ENCODE data around the gene CCR9.
A peak's percentile ranks its signal among the peaks of the same experiment; 100 is the strongest.

CCR9 gene

DNA sequence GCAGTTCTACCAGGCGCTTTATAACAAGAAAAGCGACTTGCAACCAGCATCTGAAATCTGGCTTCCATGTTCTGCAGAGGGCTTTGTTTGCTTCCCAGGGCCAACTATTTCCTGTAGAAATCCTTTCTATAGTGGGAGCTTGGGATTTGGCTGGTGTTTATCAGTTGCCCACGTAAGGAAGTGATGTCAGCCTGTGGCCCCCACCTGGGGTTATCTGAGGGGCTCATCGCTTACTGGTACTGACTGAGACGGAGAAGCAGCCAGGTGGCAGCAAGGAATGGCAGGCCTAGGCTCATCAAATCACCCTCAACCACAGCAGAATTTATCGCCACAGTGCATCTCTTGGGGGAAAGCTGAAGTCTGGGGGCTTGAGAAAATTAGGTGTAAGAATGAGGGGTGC, 14.6 kb upstream of the CCR9 start:
- no peak for FAIRE-seq
- no peak for DNase-seq (ENCODE audit: insufficient read length, low spot score)

DNA sequence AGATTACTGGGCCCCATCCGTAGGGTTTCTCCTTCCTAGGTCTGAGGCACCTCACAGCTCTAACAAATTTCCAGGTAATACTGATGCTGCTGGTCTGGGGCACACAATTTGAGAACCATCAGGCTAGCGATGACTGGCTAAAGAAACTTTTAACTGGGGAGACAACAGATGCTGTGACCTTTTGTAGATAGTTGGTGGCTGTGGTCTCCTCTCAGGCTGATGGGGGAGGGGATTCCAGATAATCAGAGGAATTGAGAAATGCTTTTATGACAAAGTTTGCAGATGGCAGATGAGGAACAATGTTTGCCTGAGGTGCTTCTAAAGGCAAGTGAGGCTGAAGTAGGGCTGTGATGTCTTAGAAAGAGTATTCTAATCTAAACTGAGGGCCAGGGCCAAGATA, 13.8 kb upstream of the CCR9 start:
- DNase-seq (ENCODE audit: insufficient read length, low spot score) (no peak), FAIRE-seq (no peak)

DNA sequence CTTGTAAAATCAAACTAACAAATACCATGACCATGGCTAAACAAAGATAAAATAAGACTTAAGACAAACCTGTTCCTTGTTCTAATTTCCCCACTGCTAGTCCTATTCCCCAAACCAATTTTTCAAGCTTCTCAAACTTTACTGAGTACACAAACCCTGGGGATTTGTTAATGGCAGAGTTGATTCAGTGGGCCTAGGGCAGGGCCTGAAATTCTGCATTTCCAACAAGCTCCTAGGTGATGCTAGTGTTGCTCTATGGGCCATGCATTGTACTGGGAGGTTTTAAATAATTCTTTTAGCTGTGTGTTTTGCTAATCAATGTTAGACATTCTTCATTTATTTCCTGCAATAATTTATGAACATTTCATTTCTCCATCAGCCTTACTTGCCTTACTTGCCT, 13.3 kb upstream of the CCR9 start:
- DNase-seq (ENCODE audit: insufficient read length, low spot score) (no peak), FAIRE-seq (no peak)

DNA sequence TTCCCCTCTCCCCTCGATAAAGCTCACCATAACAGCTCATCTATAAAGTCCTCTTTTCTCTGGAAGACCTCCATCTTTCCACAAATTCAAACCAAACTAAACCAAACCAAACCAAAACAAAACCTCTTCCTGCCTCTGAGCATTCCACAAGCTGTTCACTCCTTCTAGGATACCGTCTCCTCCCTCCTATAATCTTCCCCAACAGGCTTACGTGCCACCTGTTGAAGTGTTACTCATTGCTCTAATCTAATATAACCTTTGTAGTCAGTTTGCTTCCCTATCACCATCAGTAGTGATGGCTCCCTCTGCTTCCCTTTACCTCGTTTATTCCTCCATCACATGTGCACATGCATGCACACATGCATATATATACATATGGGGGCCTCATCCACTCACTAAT, 12.7 kb upstream of the CCR9 start:
- FAIRE-seq (no peak), DNase-seq (ENCODE audit: insufficient read length, low spot score) (no peak)

DNA sequence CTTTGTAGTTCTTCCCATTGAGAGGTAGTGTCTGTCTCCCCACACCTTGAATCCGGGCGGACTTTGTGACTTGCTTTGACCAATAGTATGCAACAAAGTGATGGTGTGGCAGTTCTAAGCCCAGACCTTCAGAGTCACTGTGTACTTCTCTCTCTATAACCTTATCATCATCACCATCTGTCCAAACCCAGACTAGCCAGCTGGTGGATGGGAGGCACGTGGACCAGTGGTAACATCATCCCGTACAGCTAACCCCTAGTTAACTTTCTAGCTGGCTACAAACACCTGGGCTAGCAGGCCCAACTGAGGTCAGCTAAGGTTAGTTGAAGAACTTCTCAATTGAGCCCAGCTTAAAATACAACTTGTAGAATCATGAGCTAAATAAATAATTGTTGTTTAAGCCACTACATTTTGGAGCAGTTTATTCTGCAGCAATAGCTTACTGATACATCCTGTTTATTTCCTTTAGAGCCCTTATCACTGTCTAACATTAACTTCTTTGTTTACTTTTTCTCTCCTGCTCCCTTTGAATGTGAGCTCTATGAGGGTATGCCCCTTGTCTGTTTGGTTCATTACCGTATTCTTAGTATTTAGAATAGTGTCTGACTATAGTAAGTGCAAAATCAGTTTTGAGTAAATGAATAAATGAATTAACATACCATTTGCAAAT, 11.5 kb upstream of the CCR9 start:
- FAIRE-seq (no peak), DNase-seq (ENCODE audit: insufficient read length, low spot score) (no peak)

DNA sequence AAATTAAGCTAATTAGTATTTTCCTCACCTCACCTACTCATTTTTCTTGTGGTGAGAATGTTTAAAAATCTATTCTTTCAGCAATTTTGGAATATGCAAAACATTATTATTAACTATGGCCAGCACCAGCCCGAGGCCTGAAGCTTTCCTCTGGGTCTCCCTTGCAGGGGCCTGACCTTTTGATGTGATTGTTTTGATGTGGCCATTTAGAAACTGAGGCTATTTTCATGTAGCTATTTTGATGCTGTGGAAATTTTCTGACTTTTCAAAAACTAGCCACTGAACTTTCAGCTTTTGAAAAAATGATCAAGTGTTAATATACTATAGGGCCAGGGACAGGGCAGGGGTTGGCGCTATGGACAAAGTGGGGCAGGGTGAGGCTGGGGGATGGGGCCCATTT, 8.2 kb upstream of the CCR9 start:
- DNase-seq (ENCODE audit: insufficient read length, low spot score) (no peak), FAIRE-seq (no peak)

DNA sequence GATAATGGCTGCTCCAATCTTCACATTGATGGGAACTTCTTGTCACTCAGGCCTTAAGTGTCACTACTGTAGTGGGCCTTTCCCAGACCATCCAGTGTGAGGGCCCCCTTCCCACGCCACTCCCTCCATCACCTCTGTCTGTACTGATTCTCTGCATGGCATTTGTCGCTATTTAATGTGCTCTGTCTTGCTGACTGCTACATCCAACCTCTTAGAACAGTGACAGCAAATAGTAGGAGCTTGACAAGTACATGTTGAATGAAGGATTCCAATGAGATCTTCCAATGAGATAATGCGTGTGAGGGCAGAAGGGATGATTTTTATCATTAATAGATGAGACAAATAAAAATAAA, 5.6 kb upstream of the CCR9 start:
- peak; percentile 44 for FAIRE-seq
- no peak for DNase-seq (ENCODE audit: insufficient read length, low spot score)

DNA sequence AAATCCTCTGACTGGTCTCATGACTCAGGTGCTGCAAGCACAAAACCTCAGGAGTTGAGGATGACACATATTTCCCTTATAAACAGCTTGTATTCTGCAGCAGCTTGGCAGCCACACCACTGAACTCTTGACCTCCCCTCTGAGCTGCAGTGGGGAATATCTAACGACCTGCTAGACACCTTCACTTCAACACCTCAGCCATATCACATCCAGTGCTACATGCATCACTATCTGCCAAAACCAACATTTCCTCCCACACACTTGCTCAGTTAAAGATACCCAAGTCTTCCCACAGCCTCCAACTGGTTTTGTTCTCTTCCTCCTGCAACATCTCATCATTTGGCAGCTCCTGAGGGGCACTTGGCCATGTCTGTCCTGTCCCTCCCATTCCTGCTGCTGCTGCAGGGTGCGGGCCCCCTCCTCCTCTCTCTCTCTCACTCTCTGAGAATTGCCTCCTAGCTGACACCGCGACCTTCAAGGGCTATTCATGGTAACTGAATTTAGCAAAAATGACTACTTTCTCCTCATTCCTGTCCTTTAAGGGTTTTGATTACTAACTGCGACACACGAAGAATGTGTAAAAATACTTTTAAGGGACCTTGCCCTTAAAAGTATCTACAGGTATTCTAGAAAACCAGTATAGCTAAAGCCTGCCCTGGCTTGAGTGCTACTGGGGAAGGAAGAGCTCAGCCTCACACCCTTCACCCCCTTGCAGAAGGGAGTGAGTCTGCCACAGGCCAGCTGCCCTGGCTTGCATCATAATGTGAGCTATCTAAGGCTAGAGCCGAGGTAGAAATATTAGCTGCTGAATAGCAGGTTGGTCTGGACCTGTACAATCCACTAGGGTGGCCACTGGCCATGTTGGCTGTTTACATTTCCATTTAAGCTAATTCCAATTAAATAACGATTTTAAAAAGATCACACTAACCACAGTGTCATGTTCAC, 5.0 kb upstream of the CCR9 start:
- peak; percentile 18 for FAIRE-seq
- DNase-seq (ENCODE audit: insufficient read length, low spot score) = no peak

DNA sequence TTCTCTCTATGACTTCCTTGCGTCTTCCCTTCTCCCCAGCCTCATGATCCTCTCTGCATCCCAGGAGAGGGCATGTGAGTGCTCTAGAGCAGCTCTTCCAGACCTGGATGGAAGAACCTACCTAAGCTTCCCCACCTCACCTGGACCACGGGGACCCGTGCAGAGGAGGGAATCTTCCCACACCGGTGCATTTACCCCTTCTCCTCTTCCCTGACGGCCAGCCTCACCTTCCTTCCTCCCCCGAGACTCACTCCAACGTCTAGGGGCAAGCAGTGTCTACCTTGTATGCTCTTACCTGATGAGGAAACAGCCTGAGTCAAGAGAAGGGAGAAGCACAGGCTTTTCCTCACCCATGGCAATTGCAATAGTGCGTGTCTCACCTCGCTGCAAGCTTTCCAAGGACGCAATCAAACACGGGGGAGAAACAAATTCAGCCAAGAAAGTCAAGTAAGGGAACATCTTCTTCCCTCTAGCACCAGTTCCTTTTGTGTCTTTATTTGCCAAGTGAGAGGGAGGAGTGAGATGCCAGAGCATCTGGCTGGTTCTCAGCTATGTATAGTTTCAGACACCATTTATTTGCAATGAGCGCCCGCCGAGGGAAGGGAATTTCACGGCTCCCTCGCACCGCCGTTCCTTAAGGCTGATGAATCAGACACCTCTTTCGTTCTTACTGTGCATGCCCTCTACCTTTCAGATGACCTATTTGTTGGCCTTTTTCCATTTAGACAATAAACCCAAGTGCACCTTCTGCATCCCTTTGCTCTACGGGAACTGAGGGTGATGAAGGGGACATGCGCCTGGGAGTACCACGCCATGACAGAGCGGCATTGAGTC, 1.8 kb upstream of the CCR9 start:
- DNase-seq (ENCODE audit: insufficient read length, low spot score) (no peak), FAIRE-seq (peak; percentile 64)

DNA sequence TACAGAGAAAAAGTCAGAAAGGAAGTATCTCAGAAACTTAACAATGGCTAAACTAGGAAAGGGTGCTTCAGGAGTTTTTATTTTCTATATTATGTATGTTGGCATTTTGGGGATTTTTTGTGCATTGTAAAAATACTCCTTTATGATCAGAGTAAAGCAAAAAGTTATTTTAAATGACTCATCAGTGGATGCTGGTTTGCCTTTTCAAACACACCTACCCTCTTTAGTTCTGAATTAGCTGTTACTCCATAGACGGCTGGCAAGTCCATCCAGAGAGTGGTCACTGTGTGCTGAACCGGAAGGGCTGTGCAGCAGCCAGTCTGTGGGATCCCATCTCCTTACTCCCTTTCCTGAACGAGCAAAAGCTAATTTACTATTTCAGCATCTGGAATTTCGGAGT, 942 bp downstream of the CCR9 start:
- no peak for FAIRE-seq
- no peak for DNase-seq (ENCODE audit: insufficient read length, low spot score)

DNA sequence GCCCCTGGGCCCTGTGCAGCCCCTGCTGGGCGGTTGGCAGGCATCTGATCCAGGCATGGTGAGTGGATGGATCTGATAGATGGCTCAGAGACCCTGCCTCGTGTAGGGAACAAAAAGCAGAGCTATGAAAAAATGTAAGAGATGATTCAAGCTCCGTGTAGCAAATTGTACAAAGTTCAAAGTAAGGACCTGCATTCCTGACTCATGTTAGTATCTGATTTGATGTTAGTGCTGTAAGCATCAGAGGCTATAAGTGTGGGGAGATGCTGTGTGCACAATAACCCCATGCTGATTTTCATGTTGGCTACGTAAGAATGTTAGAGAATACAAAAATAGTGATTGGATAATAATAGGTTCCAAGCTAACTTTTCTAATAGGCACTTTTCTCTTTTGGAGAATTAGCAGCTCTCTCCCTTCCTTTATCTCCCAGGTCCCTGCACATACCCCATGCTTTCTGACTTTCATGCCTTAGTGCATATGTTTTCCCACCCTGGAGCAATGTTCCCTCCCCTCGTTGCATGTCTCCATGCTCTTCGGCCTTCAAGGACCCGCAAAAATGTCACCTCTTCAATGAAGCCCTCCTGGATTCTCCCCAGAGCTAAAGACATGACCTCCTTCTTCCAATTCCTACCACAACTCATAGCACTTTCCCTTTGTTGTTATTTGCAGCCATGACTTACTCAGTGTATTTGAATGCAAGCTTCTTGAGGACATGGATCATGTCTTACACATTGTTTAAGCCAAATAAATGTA, 1.6 kb downstream of the CCR9 start:
- FAIRE-seq (peak; percentile 39), DNase-seq (ENCODE audit: insufficient read length, low spot score) (no peak)

DNA sequence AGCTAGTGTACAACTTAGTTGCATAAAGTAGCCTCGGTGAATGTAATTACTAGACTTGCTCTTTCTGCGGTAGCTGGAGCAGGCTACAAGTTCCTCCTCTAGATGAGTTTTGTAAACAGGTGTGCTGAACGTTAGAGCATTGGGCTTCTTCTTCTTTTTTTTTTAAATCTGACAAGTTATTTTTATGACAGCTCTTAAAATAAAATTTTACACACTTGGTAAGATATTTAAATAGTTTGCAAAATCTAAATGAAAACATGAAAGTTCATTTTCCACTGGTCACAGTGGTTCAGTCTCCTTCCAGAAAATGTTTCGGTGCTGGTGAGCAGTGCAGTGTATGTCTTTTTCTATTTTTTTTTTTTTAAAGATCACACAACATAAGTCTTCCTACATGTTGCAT, 3.0 kb downstream of the CCR9 start:
- DNase-seq (ENCODE audit: insufficient read length, low spot score) = no peak
- FAIRE-seq = no peak

DNA sequence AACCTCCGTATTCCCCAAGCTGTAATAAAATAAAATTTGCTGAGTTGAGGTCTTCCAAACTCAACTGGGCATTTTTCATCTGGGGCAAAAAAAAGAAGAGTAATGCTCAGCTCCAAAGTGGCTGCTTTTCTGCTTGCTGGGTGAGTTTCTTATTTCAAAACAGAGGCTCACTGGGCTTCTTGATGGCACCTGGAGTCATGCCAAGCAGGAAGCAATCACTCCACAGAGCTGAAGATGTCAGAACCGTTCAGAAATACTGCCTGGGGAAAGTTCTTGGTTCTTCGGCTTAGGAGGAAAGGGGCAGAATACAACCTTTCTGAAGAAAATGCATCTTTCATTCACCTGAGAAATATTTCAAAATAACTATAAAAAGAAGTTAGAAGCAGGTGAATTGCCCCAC, 4.1 kb downstream of the CCR9 start:
- FAIRE-seq (peak; percentile 18), DNase-seq (ENCODE audit: insufficient read length, low spot score) (no peak)

DNA sequence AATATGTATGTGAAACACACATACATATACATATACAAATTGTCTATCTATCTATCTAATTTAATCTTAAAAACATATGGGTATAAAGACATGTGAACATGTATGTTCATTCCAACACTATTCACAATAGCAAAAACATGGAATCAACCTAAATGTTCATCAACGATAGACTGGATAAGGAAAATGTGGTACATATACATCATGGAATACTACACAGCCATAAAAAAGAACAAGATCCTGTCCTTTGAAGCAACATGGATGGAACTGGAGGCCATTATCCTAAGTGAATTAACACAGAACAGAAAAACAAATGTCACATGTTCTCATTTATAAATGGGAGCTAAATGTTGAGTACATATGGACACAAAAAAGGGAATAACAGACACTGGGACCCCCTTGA, 5.8 kb downstream of the CCR9 start:
- no peak for DNase-seq (ENCODE audit: insufficient read length, low spot score)
- FAIRE-seq = no peak

DNA sequence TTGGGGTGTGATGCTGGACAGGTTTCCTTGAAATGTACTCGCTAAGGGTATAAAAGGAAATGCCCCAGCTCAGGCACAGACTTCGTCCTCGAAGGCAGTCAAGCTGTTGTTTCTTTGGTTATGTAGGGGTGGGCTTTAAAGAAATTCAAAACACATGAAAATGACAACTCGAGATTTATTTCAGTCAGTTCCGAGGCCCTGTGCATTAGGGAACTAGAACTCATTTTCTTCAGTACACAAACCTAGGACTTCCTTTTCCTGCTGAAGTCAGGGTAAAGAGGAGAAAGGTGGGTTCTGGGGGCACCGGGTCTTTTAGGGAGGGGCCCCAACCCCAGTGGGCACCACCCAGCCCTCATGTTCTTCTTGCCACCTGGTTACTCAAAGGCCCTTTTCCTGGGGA, 7.7 kb downstream of the CCR9 start:
- DNase-seq (ENCODE audit: insufficient read length, low spot score) (no peak), FAIRE-seq (no peak)

DNA sequence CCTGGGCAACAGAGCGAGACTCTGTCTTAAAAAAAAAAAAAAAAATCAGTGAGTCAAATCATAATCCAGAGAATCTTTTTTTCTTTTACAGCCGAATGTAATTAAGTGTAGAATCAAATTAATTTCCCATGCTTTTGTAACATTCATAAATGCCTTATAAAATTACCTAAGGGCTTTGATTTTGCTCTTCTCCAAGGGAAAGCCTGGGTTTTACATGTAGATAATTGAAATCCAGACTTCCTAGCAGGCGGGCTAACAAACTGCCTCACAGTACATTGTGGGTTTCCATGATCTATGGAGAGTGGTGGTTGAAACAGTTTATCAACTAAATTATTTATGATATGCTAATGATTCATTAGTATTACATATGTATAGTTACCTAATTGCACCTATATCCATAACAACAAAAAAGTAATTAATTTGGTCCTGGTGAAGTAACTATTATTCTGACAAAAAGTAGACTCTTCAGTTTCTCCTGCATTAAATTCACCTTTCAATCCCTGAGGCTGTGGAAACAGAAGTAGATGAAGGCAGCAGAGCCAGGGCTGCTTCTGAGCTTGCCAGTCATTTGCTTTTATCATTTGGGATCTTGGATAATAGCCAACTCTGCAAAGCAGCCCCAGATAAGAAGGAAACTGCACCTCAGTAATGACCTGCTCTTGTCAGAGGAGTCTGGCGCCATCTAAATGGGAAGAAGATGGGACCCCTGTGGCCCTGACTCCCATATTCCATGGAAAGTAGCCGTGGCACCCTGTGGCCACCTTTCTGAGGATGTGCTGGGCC, 9.5 kb downstream of the CCR9 start:
- FAIRE-seq (no peak), DNase-seq (ENCODE audit: insufficient read length, low spot score) (no peak)

DNA sequence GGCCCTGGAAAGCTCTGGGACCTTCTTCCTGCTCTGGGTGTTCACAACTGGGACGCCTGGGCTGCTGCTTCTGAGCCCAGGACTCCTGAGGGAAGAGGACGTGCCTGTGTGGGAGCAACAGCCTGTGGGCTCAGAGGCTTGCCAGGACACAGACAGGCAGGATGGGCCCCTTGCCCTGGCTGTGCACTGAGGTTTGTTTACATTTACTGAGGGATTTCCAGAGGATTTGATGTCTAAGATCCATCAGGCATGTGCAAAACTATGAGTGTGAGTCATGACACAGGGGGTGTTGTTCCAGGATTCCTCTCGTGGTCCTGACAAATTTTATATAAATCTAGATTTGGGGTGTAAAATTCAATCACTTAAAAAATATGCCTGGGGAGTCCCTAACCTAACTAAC, 10.6 kb downstream of the CCR9 start:
- FAIRE-seq (no peak), DNase-seq (ENCODE audit: insufficient read length, low spot score) (no peak)

DNA sequence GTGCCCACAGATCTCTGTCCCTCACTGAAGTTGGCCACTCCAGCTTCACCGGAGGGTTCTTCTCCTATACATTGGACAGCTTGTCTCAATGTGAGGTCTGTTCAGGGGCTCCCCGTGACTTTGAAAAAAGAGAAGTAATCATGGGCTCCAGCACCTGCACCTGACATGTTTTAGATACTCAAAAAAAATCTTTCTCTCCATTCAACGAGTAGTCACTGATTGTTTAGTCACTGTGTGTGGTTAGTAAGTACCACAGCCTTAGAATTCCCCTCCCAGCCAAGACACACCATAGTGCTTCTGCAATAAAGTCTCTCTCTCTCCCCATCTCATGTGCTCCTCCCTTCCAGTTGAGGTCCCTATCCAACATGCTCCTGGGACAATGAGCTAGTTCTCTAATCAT, 18.6 kb downstream of the CCR9 start:
- DNase-seq (ENCODE audit: insufficient read length, low spot score) (no peak), FAIRE-seq (no peak)

DNA sequence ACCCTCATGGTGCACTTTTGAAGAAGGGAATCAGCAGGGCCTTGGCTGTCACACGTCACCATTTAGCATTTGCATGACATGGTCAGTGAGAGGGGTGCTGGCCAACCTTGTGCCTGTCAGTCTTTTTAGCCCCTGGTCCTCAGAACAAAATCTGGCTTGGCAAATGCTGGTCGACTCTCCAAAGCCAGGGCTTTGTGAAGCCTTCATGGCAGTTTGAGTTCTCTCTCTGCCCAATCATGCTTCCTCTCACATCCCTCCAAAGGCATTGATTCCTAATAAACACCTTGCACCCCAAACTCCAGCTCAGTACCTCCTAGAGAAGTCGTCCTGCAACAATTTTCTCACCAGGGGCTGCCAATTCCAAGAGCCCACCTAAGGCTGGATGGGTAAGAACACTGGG, 19.4 kb downstream of the CCR9 start:
- DNase-seq (ENCODE audit: insufficient read length, low spot score) = no peak
- FAIRE-seq = no peak
